DMS79 treated with DMSO at 0.1 percent for 48 hours (cell line): ENCODE results near the gene CPNE2.
"Not testable (repeated sequence)": the region's sequence is repeated elsewhere in the genome, so short reads cannot be mapped to it uniquely, and the experiment has no call there.

Source experiments
- DNase-seq: peaks from one replicate; lab custom pipeline; 2025; lab: John Stamatoyannopoulos, UW

CPNE2 gene

DNA sequence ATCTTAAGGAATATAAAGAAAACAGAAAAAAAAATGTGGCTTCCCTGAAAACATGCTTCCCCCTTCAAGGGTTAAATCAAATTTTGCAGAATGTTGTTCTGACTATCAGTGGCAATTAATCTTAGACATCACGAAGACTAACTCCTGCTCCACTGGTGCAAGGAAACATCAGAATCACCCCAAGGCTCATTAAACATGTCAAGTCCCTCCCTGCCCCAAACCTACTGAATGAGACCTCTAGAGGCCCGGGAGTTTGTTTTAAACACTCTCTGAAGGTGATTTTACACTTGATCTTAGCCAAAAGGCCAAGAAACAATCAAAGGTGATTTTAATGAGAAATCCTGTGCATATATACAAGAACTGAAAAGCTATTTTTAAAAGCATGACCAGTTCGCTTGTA, 75.2 kb downstream of the CPNE2 start:
- DNase-seq = peak; percentile 50

DNA sequence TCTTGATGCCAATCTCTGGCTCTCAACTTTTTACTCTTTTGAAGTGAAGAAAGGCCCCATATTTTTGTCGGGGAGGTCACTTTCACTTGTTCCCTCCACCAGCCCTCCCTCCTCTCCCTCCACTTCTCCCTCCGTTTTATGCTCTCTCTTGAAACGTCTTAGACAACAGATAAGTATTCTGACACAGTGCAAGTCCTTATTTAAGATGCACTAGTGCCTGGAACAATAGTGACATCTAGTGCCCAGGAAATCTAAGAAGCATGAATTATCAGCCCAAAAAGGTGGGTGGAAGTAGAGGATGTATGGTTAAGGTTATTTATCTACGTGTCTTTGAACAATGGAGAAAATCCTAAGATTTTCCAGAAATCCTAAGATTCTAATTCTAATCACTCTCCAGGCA, 75.6 kb downstream of the CPNE2 start:
- peak; percentile 56 for DNase-seq

DNA sequence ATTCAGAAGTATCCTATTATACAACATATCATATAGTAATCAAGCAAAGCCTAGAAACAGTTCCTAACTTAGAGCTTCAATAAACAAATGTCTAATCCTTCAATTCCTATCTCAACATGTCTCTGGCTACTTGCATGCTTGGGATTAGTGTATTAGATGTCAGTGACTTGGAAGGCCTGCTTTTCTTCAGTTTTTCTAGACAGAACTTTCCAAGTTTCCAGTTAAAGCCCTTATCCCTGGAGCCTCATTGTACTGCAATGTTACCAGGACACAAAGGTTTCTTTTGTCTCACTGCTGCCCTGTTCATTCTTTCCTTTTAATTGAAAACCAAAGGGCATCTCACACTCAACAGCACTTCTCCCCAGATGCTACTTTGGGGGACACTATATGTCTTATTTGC, 76.9 kb downstream of the CPNE2 start:
- DNase-seq = no peak

DNA sequence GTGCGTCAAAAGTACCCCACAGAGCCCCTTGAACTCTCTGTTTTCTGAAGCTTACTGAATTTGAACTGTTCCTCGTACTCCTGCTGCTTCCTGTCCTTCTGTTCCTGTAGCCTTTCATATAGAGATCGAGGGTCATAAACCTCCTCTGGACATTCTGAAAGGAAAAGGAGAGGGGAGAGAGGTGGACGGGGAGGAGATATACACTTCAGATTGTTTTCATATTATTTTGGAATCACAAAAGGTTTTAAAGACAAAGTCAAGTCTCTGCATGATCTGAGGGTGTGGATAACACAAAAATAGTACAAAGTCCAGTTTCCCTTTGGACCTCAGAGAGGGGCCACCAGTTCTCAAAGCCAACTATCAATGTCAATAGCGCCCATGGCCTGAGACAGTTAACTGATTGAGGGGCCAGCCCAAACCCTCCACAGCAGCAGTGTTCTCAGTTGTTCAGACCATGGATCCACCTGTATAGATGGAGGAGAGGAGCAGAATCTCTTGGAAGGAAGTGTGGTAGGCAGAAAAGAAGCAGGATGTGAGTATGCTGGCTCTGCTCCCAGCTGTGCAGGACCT, 80.4 kb downstream of the CPNE2 start:
- DNase-seq = no peak

DNA sequence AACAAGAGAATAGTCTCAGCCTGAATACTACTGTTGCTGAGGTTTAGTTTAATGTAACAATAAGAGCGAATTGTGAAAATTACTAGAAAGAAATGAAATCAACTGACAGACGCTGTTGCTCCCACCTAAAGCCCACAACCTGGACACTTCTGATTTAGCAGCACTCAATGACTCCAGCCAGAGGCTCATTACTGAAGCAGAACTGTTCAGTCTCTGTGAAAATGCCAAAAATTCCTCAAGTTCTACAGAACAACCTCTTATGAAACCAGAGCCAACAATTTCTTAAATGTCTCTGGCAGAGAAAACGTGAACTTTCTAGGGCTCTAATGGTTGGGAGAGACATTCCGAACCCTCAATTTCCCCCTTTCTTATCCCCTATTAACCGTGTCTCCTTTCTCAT, 83.5 kb downstream of the CPNE2 start:
- DNase-seq = no peak

DNA sequence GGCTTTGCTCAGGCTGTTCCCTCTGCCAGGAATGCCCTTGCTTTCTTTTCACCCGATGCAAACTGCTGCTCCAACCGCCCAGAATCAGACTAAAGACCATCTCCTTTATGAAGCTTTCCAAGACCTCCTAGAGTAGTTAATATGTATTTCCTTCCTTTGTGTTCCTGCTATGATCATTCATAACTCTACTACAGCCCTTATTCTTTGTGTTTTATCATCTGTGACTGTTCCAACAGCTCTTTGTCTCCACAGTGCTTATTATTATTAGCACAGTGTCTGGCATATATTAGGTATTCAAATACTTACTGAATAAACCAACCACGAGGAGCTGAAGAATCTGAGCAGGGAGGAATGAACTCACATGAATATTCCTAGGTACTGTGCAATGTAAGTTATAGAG, 85.8 kb downstream of the CPNE2 start:
- DNase-seq = peak; percentile 16

DNA sequence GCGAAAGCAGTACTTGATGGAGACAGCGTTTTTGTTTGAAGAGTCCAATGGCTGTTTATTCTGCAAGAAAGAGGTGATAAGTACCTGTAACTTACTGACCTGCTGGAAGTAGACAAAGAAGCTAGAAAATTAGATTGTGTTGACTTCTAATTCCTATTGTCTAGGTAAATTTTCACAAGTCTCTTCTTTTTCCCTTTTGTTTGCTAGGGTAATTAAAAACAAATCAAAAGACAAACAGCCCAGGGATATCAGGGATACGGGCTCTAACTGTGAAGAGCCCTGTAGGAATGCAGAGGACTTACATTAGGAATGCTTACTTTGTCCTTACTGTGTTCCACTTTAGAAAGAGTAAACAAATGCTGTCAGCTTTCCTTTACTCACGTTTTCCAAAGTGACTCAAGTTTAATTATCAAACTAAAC, 86.4 kb downstream of the CPNE2 start:
- no peak for DNase-seq

DNA sequence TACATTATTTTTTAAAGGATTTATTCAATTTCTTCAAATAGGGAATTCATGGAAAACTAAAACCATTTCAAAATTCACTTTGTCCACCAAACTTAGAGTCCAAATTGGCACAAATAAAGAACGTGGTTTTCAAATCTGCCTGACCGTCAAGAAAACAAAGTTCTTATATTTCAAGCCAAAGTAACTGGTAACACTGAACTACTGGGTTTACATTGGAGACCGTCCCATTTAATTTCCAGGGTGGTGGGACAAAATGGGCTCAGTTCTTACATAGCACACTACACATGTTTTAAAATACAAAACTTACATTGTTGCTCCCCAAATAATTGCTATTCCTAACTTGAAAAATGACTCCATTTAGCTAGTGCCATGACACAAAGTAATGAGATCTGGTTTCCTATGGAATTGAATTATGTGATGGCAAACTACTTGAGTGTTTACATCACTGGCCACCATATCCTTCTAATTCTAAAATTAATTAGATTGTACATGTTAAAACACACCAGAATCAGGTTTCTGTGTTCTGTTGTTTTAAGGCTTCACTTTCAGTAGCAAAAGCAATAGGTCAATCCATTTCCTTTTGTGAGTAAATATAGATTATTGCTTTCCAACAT, 86.9 kb downstream of the CPNE2 start:
- no peak for DNase-seq

DNA sequence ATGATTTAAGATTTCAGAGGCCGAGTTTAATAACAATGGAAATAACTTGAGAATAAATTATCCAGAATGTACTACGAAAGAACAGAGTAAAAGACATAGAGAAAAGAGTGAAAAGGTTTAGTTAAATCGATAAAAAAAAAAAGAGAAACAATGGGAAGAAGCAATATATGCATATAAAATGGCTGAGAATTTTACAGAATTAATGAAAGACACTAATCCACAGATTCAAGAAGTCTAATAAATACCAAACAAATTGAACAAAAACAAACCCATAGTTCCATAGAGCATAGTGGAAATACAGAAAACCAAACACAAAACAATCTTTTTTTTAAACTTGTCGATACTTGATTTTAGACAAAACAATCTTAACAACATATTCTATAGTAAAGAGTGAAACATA, 91.7 kb downstream of the CPNE2 start:
- DNase-seq = no peak

DNA sequence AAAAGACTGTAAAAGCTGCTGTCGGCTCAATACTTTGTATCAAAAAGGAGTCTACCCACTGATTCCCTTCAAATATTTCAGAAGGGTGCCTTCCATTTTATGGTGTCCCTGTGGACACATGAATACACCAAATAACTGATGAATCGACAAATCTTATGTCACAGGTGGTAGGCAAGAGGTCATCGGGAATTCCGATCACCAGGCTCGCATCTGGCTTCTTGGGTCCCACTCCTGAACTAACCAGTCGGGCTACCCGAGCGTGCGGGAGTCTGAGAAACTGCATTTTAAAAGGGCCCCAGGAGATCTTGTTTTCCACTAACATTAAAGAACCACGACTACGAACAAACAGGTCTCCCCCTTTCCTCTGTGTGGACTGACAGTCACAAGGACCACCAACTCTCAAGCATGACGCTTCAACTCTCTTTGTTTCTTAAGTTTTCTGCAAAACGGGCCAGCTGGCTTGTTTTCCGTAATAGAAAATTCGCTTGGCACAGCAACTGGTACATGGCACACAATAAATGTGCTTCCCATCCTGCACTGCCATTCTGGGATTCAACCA, 92.6 kb downstream of the CPNE2 start:
- DNase-seq = peak; percentile 7

DNA sequence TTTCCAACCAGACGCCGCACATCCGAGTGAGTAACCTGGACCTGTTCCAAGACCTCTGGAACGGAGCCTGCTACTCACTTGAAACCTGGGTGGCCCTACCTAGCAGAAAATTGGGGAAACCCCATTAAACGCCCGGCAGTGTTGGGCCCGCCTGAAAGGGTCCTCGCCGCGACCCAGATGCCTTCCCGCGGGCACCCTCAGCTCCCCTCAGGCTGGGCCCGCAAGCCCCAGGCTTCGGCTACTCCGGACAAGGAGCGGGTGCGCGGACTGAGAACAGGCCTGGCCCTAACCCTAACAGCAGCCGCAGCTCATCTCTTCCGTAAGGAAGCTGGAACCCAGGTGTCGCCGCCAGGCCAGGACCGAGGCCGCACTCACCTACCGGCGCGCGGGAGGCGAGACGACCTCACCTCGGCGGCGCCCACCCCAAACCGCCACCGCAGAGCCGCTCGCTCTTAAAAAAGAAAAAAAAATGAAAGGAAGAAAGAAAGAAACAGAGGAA, 93.1 kb downstream of the CPNE2 start:
- peak; percentile 18 for DNase-seq

DNA sequence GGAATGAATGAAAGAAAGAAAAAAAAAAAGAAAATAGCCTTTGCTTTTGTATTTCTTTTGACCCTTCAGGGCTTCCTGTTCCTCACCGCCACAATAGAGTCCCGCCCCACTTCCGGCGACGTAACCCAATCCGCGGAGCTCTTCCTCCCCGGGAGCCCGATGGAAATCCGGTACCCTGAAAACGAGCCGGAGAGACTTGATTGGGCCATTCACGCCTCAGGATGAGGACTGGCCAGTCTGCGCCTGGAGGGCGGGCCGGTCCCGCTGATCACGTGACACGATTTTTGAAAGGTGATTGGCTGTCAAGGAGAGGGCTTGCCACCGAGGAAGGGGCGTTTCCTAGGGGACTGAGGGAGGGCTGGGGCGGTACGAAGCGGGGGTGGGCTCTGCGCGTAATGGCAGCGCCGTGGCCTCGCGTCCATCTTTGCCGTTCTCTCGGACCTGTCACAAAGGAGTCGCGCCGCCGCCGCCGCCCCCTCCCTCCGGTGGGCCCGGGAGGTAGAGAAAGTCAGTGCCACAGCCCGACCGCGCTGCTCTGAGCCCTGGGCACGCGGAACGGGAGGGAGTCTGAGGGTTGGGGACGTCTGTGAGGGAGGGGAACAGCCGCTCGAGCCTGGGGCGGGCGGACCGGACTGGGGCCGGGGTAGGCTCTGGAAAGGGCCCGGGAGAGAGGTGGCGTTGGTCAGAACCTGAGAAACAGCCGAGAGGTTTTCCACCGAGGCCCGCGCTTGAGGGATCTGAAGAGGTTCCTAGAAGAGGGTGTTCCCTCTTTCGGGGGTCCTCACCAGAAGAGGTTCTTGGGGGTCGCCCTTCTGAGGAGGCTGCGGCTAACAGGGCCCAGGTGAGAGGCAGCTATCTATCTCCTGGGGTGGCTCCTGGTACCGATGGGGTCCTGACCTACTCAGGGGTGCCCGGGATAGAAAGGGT, 93.8 kb downstream of the CPNE2 start, which contains the start of the genes PSME3IP1 and RSPRY1:
Gene PSME3IP1 (minus strand): TSS at position 95 of the 927 bp plus-strand sequence. CDS start 12,185 bp downstream, outside the sequence.
Gene RSPRY1 (plus strand): TSS at position 385 of the 927 bp plus-strand sequence. CDS start 18,330 bp downstream, outside the sequence.
- peak; percentile 87 for DNase-seq

DNA sequence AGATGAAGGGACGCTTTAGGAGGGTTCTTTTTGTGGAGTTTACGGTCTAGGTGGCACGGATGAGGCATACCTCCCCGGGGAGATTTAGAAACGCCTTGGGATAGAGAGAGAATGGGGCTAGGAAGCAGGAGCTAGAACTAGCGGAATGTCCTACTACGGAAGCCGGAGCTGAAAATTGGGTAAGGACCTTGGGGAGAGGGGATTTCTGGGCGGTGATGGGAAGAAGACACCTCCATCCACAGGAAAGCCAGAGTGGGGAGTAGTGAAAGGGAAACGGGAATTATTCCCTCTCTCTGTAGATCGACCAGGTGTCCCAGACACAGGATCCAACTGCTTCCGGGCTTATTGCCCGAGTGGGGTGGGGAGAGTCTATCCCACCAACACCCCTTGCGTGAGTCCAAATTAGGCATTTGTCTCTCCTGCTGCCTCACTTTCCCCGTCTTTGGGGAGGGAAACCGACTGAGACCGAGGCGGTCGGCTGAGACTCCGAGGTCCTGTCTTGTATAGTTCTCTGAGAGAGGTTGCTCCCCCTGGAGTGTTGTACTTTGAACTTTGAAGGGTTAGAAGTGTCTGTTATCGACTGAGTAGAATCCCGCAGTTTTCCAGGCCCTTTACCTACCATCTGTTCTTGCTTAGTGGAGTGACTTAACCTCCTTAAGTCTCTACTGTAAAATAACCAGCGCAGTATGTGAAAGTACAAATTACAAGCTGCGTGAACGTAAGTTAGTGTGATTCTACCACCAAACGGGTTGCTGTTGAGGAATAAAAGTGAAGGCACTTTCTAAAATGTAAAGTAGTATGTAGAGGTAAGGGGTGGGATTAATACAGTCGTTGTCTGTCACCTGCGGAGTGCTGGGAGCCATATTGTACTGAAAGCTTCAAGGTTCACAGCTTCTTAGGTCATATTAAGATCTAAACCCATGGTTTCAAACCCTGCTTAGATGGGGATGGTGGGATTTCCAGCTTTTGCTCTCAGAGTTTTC, 94.8 kb downstream of the CPNE2 start:
- DNase-seq = peak; percentile 3

DNA sequence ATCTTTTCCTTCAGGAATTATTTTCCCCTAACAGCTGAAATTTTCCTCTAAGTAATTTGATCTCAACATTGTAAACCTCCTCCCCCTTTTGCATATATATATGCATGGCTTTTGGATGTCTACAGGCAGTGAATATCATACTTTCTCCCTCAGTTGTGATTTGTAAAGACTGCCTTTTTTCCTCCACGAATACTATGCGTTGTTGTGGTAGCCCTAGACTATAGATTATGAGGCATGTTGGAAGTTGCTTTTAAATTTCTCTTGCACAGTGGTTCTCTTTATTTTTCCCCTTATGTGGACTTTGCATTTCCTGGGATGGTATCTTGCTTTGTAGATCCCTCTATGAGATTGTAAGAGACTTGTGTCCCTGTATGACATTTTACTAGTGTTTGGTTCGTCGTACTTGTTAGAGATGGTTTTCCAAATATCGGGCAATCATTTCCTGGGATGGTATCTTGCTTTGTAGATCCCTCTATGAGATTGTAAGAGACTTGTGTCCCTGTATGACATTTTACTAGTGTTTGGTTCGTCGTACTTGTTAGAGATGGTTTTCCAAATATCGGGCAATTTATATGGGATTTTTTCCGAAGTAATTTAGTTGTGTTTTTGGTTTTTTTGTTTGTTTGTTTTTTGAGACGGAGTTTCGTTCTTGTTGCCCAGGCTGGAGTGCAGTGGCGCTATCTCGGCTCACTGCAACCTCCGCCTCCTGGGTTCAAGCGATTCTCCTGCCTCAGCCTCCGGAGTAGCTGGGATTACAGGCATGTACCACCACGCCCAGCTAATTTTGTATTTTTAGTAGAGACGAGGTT, 95.7 kb downstream of the CPNE2 start:
- DNase-seq = not testable (repeated sequence)

DNA sequence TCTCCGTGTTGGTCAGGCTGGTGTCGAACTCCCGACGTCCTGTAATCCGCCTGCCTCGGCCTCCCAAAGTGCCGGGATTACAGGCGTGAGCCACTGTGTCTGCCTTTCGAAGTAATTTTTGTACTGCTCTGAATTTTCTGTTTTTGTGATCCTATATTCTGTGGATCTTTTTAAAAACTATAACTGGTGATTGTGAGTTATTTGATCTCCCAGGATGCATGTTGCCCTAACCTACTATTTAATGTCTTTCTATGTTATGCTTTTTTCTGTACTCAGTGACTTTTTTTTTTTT, 96.3 kb downstream of the CPNE2 start:
- no peak for DNase-seq

DNA sequence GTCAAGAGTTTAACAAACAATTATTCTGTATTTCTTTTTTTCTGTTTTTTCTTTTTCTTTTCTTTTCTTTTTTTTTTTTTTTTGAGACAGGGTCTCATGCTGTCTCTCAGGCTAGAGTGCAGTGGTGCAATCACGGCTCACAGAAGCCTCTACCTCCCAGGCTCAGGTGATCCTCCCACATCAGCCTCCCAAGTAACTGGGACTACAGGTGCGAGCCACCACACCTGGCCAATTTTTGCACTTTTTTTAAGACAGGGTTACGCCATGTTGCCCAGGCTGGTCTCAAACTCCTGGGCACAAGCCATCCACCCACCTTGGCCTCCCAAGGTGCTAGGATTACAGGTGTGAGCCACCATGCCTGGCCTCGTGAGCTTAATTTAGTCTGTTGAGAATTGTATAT, 97.1 kb downstream of the CPNE2 start:
- DNase-seq = not testable (repeated sequence)

DNA sequence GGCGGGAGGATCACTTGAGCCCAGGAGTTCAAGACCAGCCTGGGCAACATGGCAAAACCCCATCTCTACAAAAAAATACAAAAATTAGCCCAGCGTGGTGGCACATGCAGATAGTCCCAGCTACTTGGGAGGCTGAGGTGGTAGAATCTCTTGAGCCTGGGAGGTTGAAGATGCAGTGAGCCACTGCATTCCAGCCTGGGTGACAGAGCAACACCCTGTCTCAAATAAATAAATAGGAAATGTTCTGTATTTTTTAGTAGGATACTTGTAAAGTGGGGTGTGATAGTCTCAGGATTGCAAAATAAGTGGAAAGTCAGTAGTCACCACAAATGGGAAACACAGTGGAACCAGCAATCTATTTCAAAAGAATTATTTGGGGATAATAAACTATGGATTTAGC, 97.8 kb downstream of the CPNE2 start:
- DNase-seq = no peak

DNA sequence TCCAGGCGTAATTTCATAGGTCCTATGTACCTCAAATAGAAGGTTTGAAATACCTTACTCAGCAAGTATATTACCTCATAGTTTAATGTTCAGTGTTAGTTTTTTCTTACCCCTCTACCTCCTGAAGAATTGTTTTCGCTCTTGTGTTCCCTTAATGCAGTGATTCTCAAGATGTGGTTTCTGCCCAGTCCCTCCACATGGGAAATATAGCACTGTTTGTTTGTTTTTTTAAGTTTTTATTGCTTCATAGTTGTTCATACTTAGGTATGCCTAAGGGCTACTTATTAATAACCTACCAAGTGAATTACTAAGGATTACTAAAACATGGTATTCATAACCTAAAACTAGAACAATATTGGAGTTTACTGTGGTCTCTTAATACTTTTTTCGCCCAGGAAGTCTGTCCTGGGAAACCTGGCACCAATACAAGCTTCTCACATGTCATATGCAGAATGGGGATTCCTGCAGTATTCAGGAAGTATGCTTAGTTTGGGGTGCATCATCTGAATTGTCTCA, 98.7 kb downstream of the CPNE2 start:
- no peak for DNase-seq

DNA sequence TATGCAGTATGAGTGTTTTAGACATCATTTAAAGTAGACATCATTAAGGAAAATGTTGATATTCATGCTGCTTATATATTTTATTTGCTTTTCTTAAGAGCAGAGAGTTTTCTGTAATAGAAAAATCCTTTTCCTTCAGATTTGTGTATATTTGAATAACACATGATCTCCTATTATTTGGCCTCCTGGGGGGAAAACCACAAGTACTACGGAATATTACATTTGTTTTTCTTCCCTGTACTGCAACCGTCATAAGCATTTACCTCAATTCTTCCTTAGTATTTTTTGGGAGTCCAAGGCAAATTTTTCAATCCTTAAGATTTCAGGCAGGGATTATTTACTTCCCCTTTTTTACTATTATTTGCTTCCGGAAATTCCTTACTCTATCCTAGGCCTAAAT, 99.8 kb downstream of the CPNE2 start:
- no peak for DNase-seq
